Measurements from ENCODE around the gene INVS.

INVS gene

GRCh38 chr9:100341889-100342288 lies 242.8 kb downstream of the INVS start:
- no peak for DNase-seq

GRCh38 chr9:100346836-100347235 lies 247.8 kb downstream of the INVS start:
- DNase-seq, result no peak

DNA sequence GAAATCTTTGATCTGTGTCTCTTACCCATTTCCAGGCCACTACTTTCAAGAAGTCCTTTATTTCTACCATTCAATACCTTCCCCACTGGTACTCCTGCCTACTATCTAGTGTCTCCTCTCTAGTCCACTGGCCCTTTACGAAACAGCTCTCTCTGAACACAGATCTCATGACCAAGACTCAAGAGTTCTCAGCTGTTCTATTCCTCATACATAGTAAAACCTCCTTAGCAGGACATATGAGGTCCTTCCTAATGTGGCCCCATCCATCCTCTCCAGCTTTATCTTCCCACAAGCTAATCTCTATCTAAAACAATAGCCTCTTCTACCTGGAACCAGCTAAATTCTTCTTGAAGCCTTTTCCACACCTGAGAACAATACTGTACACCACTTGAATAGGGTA lies 251.1 kb downstream of the INVS start:
- DNase-seq, result no peak

Data from SHP77 (cell line).